HEK293 (cell line): ENCODE data around the gene PIGP.
A peak's percentile ranks its signal among the peaks of the same experiment; 100 is the strongest.
"Not testable (repeated sequence)": the region's sequence is repeated elsewhere in the genome, so short reads cannot be mapped to it uniquely, and the experiment has no call there.

Experiments used
- CTCF ChIA-PET: fragments of 350-600 bp; formaldehyde crosslinking; extraction: SDS; loops from one replicate; lab custom pipeline; 2021; ENCODE audit warnings: antibody characterized with exemption; lab: Yijun Ruan, JAX
- POLR2A ChIA-PET: fragments of 300-600 bp; formaldehyde crosslinking; extraction: SDS; loops from one replicate; lab custom pipeline; 2020; ENCODE audit warnings: antibody characterized with exemption, inconsistent platforms; lab: Yijun Ruan, JAX
- H3K27ac ChIP-seq: fragments of 200-500 bp; sonication (Bioruptor generic); 2 replicates; pipeline ENCODE4 v1.5.1; 2014; ENCODE audit warnings: low read depth, low read length, control low read depth, inconsistent platforms; ENCODE audit errors: extremely low read depth
- H3K36me3 ChIP-seq, 2 experiments: fragments of 200-500 bp in 1 of 2; sonication (Bioruptor generic) in 1 of 2; 1 replicate in 1 of 2; 2 replicates in 1 of 2; pipeline ENCODE4 v1.5.1; 2014 to 2017; ENCODE audit warnings: inconsistent platforms in 2 of 2, low read length in 2 of 2; ENCODE audit not compliant: control insufficient read depth in 2 of 2, insufficient read depth in 1 of 2
- H3K4me1 ChIP-seq: fragments of 200-500 bp; sonication (Bioruptor generic); 2 replicates; pipeline ENCODE4 v1.5.1; 2014; ENCODE audit warnings: mild to moderate bottlenecking, low read length, inconsistent platforms; ENCODE audit not compliant: control insufficient read depth, insufficient read depth
- H3K4me3 ChIP-seq: 2 replicates; pipeline ENCODE4 v1.5.1; 2011; ENCODE audit warnings: low read depth, mild to moderate bottlenecking, control low read depth, low read length, moderate library complexity
- H3K9me3 ChIP-seq: fragments of 200-500 bp; sonication (Bioruptor generic); 2 replicates; pipeline ENCODE4 v1.5.1; 2014; ENCODE audit warnings: low read depth, low read length, inconsistent platforms; ENCODE audit not compliant: control insufficient read depth, insufficient read depth
- KLF16 ChIP-seq: fragments of 450-650 bp; formaldehyde crosslinking; IDR thresholded peaks from 2 replicates; pipeline ENCODE4 v1.5.1; 2017; ENCODE audit warnings: missing biosample characterization, missing genetic modification characterization
- PRDM10 ChIP-seq: fragments of 450-650 bp; formaldehyde crosslinking; IDR thresholded peaks from 2 replicates; pipeline ENCODE4 v1.5.1; 2016; ENCODE audit warnings: missing biosample characterization, missing genetic modification characterization
- SALL2 ChIP-seq: fragments of 450-650 bp; formaldehyde crosslinking; IDR thresholded peaks from 2 replicates; pipeline ENCODE4 v1.5.0; 2017; ENCODE audit warnings: missing biosample characterization, mild to moderate bottlenecking, missing genetic modification characterization, borderline replicate concordance
- TRIM28 ChIP-seq: IDR thresholded peaks from 2 replicates; pipeline ENCODE4 v1.6.1; 2011; ENCODE audit warnings: low read length, control low read depth, borderline replicate concordance
- WT1 ChIP-seq: fragments of 450-650 bp; formaldehyde crosslinking; IDR thresholded peaks from 2 replicates; pipeline ENCODE4 v1.5.1; 2016; ENCODE audit warnings: missing biosample characterization, missing genetic modification characterization
- ZBTB10 ChIP-seq: fragments of 450-650 bp; formaldehyde crosslinking; IDR thresholded peaks from 2 replicates; pipeline ENCODE4 v1.5.1; 2016; ENCODE audit warnings: missing biosample characterization, missing genetic modification characterization
- ZFP69B ChIP-seq: fragments of 450-650 bp; formaldehyde crosslinking; IDR thresholded peaks from 2 replicates; pipeline ENCODE4 v1.5.1; 2016; ENCODE audit warnings: missing biosample characterization, missing genetic modification characterization
- ZNF184 ChIP-seq: fragments of 450-650 bp; IDR thresholded peaks from 2 replicates; pipeline ENCODE4 v1.5.1; 2018; ENCODE audit warnings: missing biosample characterization, mild to moderate bottlenecking, missing genetic modification characterization
- ZNF19 ChIP-seq: fragments of 450-650 bp; formaldehyde crosslinking; IDR thresholded peaks from 2 replicates; pipeline ENCODE4; 2016; ENCODE audit warnings: missing biosample characterization, missing genetic modification characterization, low read depth
- ZNF274 ChIP-seq, 2 experiments: fragments of 200-500 bp in 1 of 2; fragments of 450-650 bp in 1 of 2; sonication (Bioruptor generic) in 1 of 2; formaldehyde crosslinking in 1 of 2; IDR thresholded peaks; 2 replicates each; pipeline versions ENCODE4 v1.5.1 to v1.6.1; 2014 to 2016; ENCODE audit warnings: borderline replicate concordance in 1 of 2, inconsistent platforms in 1 of 2, low read length in 1 of 2, missing biosample characterization in 1 of 2, missing genetic modification characterization in 1 of 2
- ZNF433 ChIP-seq: fragments of 450-650 bp; formaldehyde crosslinking; IDR thresholded peaks from 2 replicates; pipeline ENCODE4 v1.5.1; 2016; ENCODE audit warnings: missing biosample characterization, missing genetic modification characterization, low read depth
- ZNF624 ChIP-seq: fragments of 450-650 bp; formaldehyde crosslinking; IDR thresholded peaks from 2 replicates; pipeline ENCODE4 v1.5.1; 2017; ENCODE audit warnings: missing biosample characterization, missing genetic modification characterization
- ZNF629 ChIP-seq: fragments of 450-650 bp; formaldehyde crosslinking; IDR thresholded peaks from 2 replicates; pipeline ENCODE4 v1.5.1; 2017; ENCODE audit warnings: missing biosample characterization, missing genetic modification characterization
- ZNF645 ChIP-seq: fragments of 450-650 bp; formaldehyde crosslinking; IDR thresholded peaks from 2 replicates; pipeline ENCODE4; 2016; ENCODE audit warnings: missing biosample characterization, missing genetic modification characterization

PIGP gene

GRCh38 chr21:37118187-37118826, 45.4 kb upstream of the PIGP start:
- POLR2A ChIA-PET, result no interaction called here
- H3K36me3 ChIP-seq, result peaks cover 4 to 5% of the 10 kb centered on the region in 2 experiments
- H3K4me1 ChIP-seq, result peaks cover 15% of the 10 kb centered on the region
- H3K27ac ChIP-seq, result no peak overlapping the region
- peak; percentile 51; the same call in 1 of the 2 replicates for TF ChIP-seq PRDM10 (tag by site-specific recombination)
- no peak for TF ChIP-seq TRIM28
- TF ChIP-seq, all 188 proteins: peak for 1
- CTCF ChIA-PET, result interaction anchor here (0.9 kb wide), 1 partner anchor 48 kb away, joined by 3 read pairs; no protein-coding TSS in a partner anchor
- H3K9me3 ChIP-seq, result no peaks in the 10 kb centered on the region
- H3K4me3 ChIP-seq, result no peak overlapping the region

GRCh38 chr21:37117204-37117603, 44.3 kb upstream of the PIGP start:
- TF ChIP-seq ZNF184 (no peak), KLF16 (no peak), ZFP69B (tag by site-specific recombination) (no peak), ZNF645 (tag by site-specific recombination) (no peak), ZBTB10 (tag by site-specific recombination) (no peak), ZNF629 (tag by site-specific recombination) (no peak), SALL2 (tag by site-specific recombination) (no peak), ZNF19 (no peak), WT1 (tag by site-specific recombination) (no peak), ZNF274 (IDR thresholded peaks at IDR 0.05; ENCODE audit: low read length) (no peak), ZNF274 (tag by site-specific recombination; IDR thresholded peaks at IDR 0.05; ENCODE audit: borderline replicate concordance) (no peak), ZNF433 (no peak), ZNF624 (no peak)
- ChIA-PET POLR2A (no interaction called here), CTCF (interaction anchor here (0.6 to 0.7 kb wide), 2 partner anchors 150 to 726 kb away, joined by 3 read pairs; no protein-coding TSS in a partner anchor)
- H3K36me3 ChIP-seq, result no peaks in the 10 kb centered on the region; a peak in 1 of 3 replicates
- H3K9me3 ChIP-seq, result no peaks in the 10 kb centered on the region
- peaks cover 15% of the 10 kb centered on the region for H3K4me1 ChIP-seq
- H3K4me3 ChIP-seq, result no peak overlapping the region
- no peak overlapping the region for H3K27ac ChIP-seq

DNA sequence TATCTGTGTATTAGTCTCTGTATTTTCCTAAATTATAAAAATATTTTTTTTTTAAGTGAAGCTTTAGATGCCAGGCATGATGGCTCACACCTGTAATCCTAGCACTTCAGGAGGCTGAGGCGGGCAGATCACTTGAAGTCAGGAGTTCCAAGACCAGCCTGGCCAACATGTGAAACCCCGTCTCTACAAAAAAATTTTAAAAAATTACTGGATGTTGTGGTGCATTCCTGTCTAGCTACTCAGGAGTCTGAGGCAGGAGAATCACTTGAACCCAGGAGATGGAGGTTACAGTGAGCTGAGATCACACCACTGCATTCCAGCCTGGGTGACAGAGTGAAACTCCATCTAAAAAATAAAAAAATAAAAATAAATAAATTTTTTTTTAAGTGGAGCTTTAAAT, 43.6 kb upstream of the PIGP start:
- H3K4me3 ChIP-seq, H3K27ac ChIP-seq, POLR2A ChIA-PET, H3K9me3 ChIP-seq, H3K36me3 ChIP-seq: not testable (repeated sequence)
- H3K4me1 ChIP-seq, result peaks cover 15% of the 10 kb centered on the region
- CTCF ChIA-PET, result interaction anchor here (0.6 to 0.7 kb wide), 3 partner anchors 12 to 725 kb away, joined by 3 read pairs; no protein-coding TSS in a partner anchor
